HepG2 (cell line): Measurements from ENCODE around the gene MAP1LC3B. TPM values are rescaled to one million over a fixed set of nuclear protein-coding genes. Genes with fewer than 3 reads are reported as not detected.
A peak's percentile ranks its signal among the peaks of the same experiment; 100 is the strongest.

ENCODE experiments used
- ARID3A ChIP-seq: IDR thresholded peaks from 2 replicates; pipeline ENCODE4 v1.6.1; 2012; ENCODE audit warnings: low read depth, low read length, improper control_type of control experiment
- CAMTA2 ChIP-seq: sonication (generic); formaldehyde crosslinking; IDR thresholded peaks from 2 replicates; pipeline ENCODE4 v1.4.0; 2020; ENCODE audit warnings: mild to moderate bottlenecking, missing genetic modification reagents, borderline replicate concordance
- CHD4 ChIP-seq: fragments of 200-600 bp; sonication (generic); IDR thresholded peaks from 2 replicates; pipeline ENCODE4 v1.7.0; 2017; ENCODE audit warnings: mild to moderate bottlenecking, low read length, borderline replicate concordance
- KIAA2018 ChIP-seq: sonication (generic); formaldehyde crosslinking; IDR thresholded peaks from 2 replicates; pipeline ENCODE4 v1.5.0; 2020; ENCODE audit warnings: mild to moderate bottlenecking, missing genetic modification reagents, borderline replicate concordance
- KLF16 ChIP-seq, 2 experiments: sonication (generic) in 1 of 2; formaldehyde crosslinking in 1 of 2; IDR thresholded peaks; 2 replicates each; pipeline versions ENCODE4 v1.6.1 to v1.8.0; 2016 to 2023; ENCODE audit warnings: missing genetic modification reagents in 2 of 2, missing compliant biosample characterization in 1 of 2
- ONECUT2 ChIP-seq: sonication (generic); formaldehyde crosslinking; IDR thresholded peaks from 2 replicates; pipeline ENCODE4 v1.4.0; 2020; ENCODE audit warnings: missing genetic modification reagents
- PPARG ChIP-seq: conservative IDR thresholded peaks from 2 replicates; pipeline ENCODE4 v1.6.1; 2016; ENCODE audit warnings: missing biosample characterization, missing genetic modification reagents
- PREB ChIP-seq: sonication (generic); formaldehyde crosslinking; IDR thresholded peaks from 2 replicates; pipeline ENCODE4 v1.4.0; 2020; ENCODE audit warnings: missing genetic modification reagents
- RARG ChIP-seq: sonication (generic); formaldehyde crosslinking; IDR thresholded peaks from 2 replicates; pipeline ENCODE4 v1.4.0; 2020; ENCODE audit warnings: low read depth, mild to moderate bottlenecking, missing genetic modification reagents
- TERF1 ChIP-seq: sonication (generic); formaldehyde crosslinking; IDR thresholded peaks from 2 replicates; pipeline ENCODE4 v1.8.0; 2022; ENCODE audit warnings: mild to moderate bottlenecking, missing genetic modification reagents, moderate library complexity
- ZGPAT ChIP-seq: IDR thresholded peaks from 2 replicates; pipeline ENCODE4 v1.6.1; 2016; ENCODE audit warnings: mild to moderate bottlenecking
- ZKSCAN5 ChIP-seq: sonication (generic); formaldehyde crosslinking; IDR thresholded peaks from 2 replicates; pipeline ENCODE4 v1.5.1; 2020; ENCODE audit warnings: mild to moderate bottlenecking, missing genetic modification reagents
- ZNF670 ChIP-seq: sonication (generic); formaldehyde crosslinking; IDR thresholded peaks from 2 replicates; pipeline ENCODE4 v1.8.0; 2022; ENCODE audit warnings: mild to moderate bottlenecking, missing genetic modification reagents, borderline replicate concordance
- polyA plus RNA-seq, 8 experiments: library from polyadenylated mRNA; depleted of rRNA in 3 of 8; stranded (reverse) in 7 of 8; unstranded in 1 of 8; fragments of >200 nt; fragmentation: Illumina TruSeq in 4 of 8; extraction: Trizol in 4 of 8; gene quantifications; 2 replicates each; pipeline versions ENCODE4 v1.2.1 to v1.2.3, GENCODE V29; 2011 to 2016; ENCODE audit warnings: low read depth in 4 of 8, missing spikeins in 1 of 8, mixed read lengths in 1 of 8; ENCODE audit not compliant: insufficient read depth in 1 of 8
- total RNA-seq, 5 experiments: library from RNA; depleted of rRNA; stranded (reverse); fragments of >200 nt; fragmentation: Illumina TruSeq; extraction: Trizol; gene quantifications; 2 replicates each; pipeline ENCODE4 v1.2.3, GENCODE V29; 2016; ENCODE audit warnings: low read depth in 1 of 5

MAP1LC3B gene
- total and polyA plus RNA-seq, 2 of the 13 experiments (the other 11 are each of a cell fraction or from before 2014, with no cell fraction given): 15.7 to 37.4 TPM

GRCh38 chr16:87391950-87392820, at the start of gene MAP1LC3B (continued):
- no peak for TF ChIP-seq KIAA2018 (CRISPR knock-in tag)
- no peak for TF ChIP-seq RARG (CRISPR knock-in tag)
- peak; percentile 52; the same call in 1 of the 2 replicates for TF ChIP-seq ONECUT2 (CRISPR knock-in tag)
- peak; percentile 94; the same call in 1 of the 2 replicates for TF ChIP-seq ZGPAT
- no peak for TF ChIP-seq CHD4
- no peak for TF ChIP-seq ZKSCAN5 (CRISPR knock-in tag)
- TF ChIP-seq CAMTA2 (CRISPR knock-in tag): peak; percentile 87
- TF ChIP-seq PREB (CRISPR knock-in tag): peak; percentile 70; the same call in 1 of the 2 replicates
- peak; percentile 74; the same call in 1 of the 2 replicates for TF ChIP-seq PPARG
- TF ChIP-seq TERF1: no peak
- TF ChIP-seq KLF16 (CRISPR knock-in tag; IDR thresholded peaks at IDR 0.05): peak in 1 of 2 experiments; percentile 82; a peak in 2 of 4 replicates
- peak; percentile 72 for TF ChIP-seq ZNF670 (CRISPR knock-in tag)
- peak; percentile 79; the same call in 1 of the 2 replicates for TF ChIP-seq ARID3A
